Measurements from ENCODE around the gene TMEM19.

TMEM19 gene

DNA sequence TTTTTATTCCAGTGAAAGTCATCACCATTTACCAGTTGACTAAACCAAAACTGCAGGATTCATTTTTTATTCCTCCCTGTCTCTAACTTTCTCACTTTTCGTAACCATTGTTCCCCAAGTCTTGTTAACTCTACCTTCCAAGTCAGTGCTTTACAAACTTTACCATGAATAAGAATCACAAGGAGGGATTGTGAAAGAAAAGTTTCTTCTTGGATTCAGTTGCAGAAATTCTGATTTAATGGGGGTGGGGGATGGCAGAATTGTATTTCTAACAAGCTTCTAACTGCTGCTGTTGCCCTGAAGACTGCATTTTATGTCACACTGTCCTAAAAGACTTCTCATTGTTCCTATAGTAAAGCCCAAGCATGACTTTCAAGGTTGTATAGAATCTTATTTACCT lies 63.8 kb downstream of the TMEM19 start:
- no peaks in the 10 kb centered on the region for H3K27me3 ChIP-seq
- H3K9me3 ChIP-seq, result no peaks in the 10 kb centered on the region
- no peak overlapping the region for H3K4me2 ChIP-seq
- peaks cover 5% of the 10 kb centered on the region for H3K4me1 ChIP-seq
- H3K4me3 ChIP-seq, result no peak overlapping the region
- no peaks in the 10 kb centered on the region for H3K36me3 ChIP-seq
- no peak overlapping the region for H3K9ac ChIP-seq
- no peak for TF ChIP-seq Cebpa-rat (IDR thresholded peaks at IDR 0.05)
- H4K20me1 ChIP-seq, result no peaks in the 10 kb centered on the region
- no peak overlapping the region for H3K27ac ChIP-seq

- Histone ChIP-seq H4K20me1 (peaks cover 24% of the 10 kb centered on the region), H3K4me2 (no peak overlapping the region), H3K27ac (no peak overlapping the region), H3K4me1 (peaks cover 21% of the 10 kb centered on the region), H3K36me3 (peaks cover 14% of the 10 kb centered on the region), H3K27me3 (no peaks in the 10 kb centered on the region), H3K9ac (no peak overlapping the region), H3K4me3 (no peak overlapping the region), H3K9me3 (peaks cover 11% of the 10 kb centered on the region)
- TF ChIP-seq Cebpa-rat (IDR thresholded peaks at IDR 0.05), result no peak
Measured at GRCh38 chr12:71752891-71753290, 67.0 kb downstream of the TMEM19 start.

Data from BLaER1 (cell line).